Germinal center (tissue), 1 donor: ENCODE data around the gene ZNF576.
A peak's percentile ranks its signal among the peaks of the same experiment; 100 is the strongest.
"Not testable (repeated sequence)": the region's sequence is repeated elsewhere in the genome, so short reads cannot be mapped to it uniquely, and the experiment has no call there.

Experiments
- DNase-seq: peaks from one replicate; pipeline ENCODE4 v3.0.0; 2012; ENCODE audit warnings: mixed read lengths, low spot score

The ZNF576 gene, protein sequence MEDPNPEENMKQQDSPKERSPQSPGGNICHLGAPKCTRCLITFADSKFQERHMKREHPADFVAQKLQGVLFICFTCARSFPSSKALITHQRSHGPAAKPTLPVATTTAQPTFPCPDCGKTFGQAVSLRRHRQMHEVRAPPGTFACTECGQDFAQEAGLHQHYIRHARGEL

DNA sequence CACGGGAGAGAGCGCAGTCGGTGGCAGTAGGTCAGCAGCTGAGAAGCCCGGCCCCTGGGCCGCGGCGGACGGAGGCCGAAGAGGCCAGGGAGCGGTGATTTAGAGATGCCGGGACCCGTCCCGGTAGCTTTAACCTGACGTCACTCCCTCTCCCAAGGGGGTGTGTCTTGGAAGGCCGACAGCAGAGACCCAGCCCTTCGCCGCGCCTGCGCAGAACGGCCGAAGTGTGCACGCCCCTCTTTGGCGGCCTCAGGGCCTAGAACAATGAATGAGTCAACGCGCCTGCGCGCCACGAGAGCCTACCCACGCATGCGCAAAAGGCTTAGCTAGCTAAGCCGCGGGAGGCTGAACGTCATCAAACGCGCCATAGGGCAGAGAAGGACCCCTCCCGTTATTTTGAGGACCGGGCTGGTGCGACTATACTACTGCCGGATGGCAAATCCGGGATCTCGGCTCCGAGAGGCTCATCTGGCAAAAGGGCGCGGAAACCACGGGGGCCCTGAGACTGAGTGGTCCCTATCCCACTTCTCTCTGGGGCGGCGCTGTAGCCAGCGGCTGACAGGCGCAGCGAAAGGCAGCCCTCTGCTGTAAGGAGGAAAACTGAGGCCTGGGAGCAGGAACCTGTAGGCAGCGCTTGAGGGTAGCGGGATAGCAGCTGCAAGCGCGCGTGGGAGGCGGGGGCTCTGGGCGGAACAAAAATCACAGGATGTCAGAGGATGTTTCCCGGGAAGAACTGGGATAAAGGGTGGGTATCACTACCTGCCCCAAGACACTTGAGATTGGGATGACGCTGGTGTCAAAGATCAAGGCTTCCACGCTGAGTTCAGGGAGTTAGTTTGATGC, at the start of gene ZNF576, which contains the start of gene IRGQ:
Gene ZNF576 (plus strand): TSS at position 597 of the 843 bp plus-strand sequence. CDS start 514 bp downstream, outside the sequence.
Gene IRGQ (minus strand): TSS at position 136 of the 843 bp plus-strand sequence. CDS start 796 bp downstream, outside the sequence.
- DNase-seq, result peak; percentile 98

DNA sequence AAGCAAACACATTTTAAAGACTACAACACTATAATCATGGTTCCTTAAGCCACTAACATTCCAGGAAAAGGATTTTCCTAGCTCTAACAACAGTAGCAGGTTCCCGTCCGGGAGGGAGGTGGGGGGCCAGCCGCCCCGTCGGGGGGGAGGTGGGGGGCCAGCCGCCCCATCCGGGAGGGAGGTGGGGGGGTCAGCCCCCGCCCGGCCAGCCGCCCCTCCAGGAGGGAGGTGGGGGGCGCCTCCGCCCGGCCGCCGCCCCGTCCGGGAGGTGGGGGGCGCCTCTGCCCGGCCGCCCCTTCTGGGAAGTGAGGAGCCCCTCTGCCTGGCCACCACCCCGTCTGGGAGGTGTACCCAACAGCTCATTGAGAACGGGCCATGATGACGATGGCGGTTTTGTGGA, 48.5 kb upstream of the ZNF576 start:
- DNase-seq, result not testable (repeated sequence)

DNA sequence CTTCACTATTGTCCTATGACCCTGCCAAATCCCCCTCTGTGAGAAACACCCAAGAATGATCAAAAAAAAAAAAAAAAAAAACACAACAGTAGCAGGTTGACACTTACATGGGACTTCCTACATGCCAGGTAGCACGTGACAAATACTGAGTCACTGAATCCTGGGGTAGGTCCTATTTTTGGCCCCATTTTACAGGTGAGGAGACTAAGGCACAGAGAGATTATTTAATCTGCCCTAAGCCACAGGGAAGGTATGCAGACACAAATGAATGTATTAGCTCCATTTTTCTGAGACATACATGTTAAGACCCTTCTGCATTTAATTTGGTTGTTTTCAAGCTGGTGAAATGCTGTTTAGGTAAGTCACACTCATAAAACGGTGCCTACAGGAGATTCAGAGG, 47.7 kb upstream of the ZNF576 start:
- no peak for DNase-seq

DNA sequence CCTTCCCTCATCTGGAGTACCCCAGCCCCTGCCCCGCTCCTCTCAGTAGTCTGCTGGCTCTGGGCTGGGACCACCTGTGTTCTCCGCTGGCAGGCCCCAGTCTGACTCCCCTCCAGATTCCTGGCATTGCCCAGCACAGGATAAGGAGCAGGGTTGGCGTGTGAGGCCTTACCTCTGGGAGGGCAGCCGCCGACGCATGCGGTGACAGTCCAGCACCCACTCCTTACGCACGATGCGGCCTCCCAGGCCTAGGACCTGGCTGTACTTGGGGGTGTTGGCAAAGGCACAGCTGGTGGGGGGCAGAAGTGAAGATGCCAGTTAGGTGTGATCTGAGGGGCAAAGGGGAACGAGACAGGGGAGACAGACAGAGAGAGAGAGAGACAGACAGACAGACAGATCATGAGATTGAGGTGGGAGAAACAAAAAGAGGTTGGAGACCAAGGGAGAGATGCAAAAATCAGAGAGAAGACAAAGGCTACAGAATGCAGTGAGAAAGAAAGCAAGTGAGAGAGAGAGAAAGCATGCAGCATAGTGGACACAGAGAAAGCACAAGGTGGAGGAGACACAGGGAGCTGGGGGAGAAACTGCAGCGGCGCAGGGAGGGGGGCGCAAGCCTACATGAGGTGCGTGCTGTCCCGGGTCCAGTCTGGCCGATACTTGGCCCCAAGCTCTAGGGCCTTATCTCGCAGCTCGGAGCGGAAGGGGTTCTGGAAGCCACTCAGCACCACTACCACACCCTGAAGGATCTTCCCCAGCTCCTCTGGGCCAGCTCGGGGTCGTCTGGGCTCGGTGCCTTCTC, 44.8 kb upstream of the ZNF576 start:
- DNase-seq, result no peak

DNA sequence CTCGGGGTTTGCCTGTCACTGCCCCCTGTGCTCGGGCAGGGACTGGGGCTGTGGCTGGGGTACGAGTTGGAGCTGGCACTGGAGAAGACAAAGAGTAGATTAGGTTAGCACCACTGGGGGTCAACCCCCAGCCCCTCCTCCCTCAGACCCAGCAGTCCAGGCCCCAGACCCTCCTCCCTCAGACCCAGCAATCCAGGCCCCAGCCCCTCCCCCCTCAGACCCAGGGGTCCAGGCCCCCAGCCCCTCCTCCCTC, 44.3 kb upstream of the ZNF576 start:
- no peak for DNase-seq

DNA sequence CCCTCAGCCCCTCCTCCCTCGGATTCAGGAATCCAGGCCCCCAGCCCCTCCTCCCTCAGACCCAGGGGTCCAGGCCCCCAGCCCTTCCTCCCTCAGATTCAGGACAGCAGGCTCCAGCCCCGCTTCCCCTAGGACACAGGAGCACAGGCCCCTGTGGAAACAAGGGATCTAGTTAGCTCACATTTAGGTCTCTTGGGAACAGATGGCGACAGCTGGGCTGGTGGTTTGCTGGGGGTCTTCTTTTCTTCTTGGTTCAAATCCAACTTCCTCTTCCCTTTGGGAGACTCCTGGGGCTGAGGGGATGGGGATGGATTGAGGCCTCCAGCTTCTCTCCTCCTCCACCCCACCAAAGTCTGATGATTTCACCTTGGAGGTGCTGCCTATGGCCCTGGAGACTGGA, 43.8 kb upstream of the ZNF576 start:
- DNase-seq, result no peak

DNA sequence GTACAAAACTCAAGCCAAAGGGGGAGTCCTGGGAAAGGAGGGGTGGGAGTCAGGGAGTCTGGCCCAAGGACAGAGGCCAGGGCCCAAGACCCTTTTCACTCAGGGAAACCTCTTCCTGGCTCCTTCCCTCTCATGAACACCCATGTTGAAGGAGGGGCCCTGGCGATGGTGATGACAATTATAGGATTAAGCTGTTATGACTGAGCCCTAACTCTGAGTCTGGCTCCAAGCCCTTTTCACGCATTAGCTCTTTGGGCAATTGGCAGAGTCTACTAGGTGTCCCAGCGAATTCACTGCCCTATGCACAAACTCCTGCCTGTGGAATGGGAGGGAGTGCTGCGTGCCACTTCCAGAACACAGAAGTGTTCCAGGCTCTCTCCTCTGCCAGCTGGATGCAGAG, 42.7 kb upstream of the ZNF576 start:
- DNase-seq, result no peak

DNA sequence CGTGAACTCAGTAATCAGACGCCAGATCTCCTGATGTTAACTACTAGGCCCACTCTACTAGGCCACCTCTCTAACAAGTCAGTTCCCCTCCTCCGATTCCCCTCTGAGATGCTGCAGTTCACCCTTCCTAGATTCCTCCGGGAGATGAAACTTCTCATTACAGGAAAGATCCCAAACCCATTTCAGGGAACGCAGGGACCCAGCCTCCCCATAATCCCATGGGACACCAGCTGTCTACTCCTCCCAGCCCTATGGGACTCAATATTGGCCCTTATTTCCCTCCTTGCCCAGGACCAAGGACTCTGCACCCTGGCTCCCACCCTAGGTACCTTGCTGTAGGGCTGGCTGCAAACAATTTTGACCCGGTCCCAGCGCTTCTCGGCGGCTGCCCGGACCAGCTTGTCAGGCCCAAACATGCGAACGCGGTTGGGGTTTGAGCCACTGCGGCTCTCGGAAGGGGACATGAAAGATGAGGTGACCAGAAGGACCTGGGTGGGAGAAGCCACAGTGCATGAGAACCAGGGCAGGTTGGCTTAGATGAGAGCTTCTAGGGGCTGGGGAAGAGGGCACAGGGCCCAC, 42.0 kb upstream of the ZNF576 start:
- DNase-seq, result no peak

DNA sequence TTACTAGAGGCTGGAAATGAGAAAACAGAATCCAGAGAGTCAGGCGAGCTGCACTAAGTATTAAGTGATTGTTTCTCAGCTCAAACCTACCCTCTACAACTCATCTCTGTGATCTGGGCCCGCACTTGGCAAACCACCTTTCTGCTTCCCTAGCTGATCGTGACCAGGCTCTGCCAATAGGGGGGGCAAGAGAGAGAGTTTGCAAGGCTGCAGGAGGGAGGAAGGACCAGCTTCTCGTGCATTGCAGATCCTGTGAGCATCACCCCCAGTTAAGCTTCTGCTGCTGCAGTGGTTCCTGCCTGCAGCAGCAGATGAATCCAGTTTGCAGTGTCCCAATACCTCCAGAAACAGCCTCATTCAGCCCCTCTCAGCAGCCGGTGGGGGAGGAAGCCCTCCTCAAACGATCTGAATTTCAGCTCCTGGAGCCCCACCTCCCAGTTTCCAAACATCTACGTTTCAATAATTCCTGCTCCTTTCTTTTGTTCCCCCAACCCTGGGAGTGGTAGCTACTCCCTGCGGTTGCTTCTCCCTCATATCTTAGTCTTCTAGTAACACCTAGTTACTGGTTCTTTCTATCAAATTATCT, 41.1 kb upstream of the ZNF576 start:
- peak; percentile 80 for DNase-seq

DNA sequence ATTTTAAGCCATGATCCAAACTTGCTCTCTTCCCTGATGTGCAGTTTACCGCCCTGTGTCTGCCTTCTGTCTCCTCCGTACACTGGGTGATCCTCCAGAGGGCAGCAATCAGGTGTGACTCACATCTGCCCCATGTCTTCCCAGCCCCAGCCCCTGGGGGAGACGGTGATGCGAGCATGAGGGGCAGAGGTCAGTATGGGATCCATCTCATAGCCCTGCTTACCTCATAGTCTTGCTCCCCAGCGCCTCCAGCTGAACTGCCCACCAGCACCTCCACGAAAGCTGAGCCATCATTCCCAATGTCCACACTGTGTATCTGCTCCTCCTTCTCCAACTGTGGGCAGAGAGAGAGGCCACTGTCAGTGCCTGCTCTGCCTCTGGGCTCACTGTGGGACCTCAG, 35.7 kb upstream of the ZNF576 start:
- DNase-seq, result no peak

DNA sequence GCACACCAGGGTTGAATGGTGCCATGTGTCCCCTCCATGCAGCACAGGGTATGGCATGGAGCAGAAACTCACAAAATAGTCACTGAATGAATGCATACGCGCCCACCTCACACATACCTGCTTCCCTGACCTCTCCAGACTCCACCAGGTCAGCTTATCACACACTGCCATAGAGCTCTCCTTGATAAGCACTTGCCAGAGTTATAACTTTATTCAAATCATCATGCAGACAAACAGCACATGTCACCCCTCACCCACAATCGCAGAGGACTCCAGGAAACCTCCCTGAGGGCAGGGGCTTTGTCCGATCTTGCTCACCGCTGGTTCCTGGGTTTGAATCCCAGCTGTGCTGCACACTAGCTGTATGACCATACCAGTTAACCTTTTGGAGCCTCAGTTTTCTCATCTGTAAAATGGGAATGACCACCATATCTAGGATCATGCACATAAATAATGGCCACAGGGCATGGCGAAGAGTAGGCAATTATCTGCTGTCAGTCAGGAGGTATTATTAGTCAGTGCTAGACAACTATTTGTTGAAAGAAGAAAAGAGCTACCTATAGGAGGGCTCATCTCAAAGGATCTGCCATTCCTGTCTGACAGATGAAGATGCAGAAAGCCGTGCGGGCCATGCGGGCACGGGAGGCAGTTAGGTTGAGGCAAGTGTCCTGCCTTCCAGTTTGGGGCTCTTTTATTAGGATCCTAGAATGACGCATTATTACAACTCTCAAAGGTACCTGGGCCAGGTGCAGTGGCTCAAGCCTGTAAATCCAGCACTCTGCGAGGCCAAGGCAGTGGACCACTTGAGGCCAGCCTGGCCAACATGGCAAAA, 35.0 kb upstream of the ZNF576 start:
- DNase-seq, result no peak

DNA sequence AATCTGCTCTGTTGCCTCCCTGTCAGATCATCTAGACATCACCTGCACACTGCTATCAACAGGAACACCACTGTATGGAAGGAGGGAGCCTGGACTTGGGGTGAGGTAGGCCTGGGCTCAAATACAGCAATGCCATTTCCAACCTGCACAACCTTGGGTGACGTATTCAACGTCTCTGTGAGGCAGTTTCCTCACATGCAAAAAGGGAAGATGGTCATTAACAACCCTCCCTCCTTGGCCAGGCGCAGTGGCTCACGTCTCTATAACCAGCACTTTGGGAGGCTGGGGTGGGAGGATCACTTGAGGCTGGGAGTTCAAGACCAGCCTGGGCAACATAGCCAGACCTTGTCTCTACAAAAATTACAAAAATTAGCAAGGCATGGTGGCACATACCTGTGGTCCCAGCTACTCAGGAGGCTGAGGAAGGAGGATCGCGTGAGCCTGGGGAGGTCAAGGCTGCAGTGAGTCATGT, 34.1 kb upstream of the ZNF576 start:
- no peak for DNase-seq

DNA sequence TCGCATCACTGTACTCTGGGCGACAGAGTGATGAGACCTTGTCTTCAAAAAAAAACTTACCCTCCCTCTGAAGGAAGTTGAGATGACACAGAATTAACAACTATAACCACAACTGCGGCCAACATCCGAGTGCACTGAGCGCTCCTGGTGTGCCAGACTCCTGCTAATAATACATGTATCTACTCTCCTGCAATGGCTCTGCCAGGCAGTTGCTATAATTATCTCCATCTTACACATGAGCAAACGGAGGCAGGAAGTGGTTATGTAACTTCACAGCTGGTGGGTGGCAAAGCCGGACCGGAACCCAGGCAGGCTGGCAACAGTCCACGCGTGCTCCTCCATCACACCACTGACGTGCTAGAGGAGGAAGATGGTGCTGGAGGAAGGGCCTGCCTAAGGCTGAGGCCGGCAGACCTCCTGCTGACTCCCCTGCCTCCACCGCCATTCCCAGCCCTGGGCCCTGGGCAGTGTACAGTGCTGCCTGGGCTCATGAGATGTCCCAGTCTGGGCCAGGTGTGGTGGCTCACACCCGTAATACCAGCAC, 33.6 kb upstream of the ZNF576 start:
- DNase-seq, result peak; percentile 69

DNA sequence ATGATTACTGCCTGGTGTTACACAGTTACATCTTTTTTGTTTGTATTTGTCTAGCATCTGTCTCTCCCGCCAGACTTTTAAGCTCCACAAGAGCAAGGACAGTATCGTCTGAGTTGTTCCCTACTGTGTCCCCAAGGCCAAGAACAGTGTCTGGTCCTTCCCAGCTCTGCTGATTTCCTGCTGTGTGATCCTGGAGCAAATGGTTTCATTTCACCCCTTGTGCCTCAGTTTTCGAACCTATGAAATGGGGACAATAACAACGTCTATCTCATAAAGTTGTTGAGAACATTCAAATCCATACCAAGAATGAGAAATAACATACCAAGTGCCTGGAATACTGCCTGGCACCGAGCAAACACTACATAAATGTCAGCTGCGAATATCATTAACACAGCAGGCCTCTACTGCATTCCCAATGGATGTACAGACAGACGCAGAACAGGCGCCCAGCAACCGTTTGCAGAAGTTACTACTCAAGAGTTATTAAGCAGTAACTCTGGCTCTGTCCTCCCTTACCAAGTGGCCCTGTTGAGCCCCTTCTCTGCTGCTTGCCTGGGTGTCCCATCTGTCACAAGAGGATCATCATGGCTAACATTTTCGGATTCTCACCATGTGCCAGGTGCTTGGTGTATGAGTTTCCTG, 32.5 kb upstream of the ZNF576 start:
- no peak for DNase-seq

DNA sequence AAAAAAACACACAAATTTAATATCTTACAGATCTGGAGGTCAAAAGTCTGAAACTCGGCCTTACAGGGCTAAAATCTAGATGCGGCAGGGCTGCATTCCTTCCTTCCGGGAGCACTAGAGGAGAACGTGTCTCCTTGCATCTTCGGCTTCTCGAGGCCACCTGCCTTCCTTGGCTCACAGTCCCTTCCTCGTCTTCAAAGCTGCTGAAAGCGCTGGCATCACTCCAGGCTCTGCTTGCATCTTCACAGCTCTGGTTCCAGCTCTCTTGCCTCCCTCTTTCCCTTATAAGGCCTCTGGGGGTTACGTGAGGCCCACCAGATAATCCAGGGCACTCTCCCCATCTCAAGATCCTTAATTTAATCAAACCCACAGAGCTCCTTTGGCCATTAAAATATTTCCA, 31.6 kb upstream of the ZNF576 start:
- no peak for DNase-seq

DNA sequence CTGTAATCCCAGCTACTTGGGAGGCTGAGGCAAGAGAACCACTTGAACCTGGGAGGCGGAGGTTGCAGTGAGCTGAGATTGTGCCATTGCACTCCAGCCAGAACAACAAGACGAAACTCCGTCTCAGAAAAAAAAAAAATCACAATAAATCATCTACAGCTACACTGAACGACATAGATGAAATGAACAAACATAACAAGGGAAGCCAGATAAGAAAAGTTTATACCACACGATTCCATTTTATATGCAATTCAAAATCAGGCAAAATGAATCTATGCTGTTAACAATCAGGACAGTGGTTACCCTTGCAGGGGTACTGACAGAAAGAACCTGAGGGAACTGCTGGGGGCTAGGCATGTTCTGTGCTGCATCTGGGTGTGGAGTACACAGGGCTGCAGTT, 26.7 kb upstream of the ZNF576 start:
- no peak for DNase-seq

DNA sequence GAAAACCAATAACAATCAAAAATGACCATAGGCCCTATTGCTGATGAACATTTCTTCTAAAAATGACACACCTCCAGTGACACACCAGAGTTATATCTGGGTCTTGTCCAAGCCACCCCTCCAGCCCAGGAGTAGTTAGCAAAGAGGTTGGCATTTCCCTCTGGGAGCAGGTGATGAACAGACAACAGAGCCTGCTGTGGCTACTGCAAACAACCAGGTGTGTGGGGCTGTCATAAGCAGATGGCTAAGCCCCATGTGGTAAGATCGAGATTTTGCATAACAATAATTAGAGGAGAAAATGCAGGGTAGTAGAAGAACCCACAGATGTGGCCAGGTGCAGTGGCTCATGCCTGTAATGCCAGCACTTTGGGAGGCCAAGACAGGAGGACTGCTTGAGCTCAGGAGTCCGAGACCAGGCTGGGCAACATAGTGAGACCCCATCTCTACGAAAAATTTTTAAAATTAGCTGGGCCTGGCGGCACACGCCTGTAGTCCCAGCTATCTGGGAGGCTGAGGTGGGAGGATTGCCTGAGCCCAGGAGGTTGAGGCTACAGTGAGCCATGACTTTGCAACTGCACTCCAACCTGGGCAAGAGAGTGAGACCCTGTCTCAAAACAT, 26.1 kb upstream of the ZNF576 start:
- no peak for DNase-seq

DNA sequence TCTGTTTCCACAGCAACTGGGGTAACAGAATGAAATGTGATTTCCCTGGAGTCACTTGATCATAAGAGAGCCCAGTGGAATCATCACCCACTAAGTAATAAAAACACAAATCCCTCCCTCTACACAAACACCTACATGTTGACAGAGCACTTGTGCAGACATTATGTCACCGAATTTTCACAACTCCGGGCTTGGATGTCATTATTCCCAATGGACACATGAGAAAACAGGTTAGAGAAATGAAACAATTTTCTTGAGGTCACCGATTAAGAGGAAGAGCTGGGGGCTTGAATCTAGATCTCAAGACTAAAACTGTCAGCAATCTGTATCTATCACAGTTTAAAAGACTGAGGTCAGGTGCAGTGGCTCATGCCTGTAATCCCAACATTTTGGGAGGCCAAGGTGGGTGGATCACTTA, 24.2 kb upstream of the ZNF576 start:
- DNase-seq, result no peak

DNA sequence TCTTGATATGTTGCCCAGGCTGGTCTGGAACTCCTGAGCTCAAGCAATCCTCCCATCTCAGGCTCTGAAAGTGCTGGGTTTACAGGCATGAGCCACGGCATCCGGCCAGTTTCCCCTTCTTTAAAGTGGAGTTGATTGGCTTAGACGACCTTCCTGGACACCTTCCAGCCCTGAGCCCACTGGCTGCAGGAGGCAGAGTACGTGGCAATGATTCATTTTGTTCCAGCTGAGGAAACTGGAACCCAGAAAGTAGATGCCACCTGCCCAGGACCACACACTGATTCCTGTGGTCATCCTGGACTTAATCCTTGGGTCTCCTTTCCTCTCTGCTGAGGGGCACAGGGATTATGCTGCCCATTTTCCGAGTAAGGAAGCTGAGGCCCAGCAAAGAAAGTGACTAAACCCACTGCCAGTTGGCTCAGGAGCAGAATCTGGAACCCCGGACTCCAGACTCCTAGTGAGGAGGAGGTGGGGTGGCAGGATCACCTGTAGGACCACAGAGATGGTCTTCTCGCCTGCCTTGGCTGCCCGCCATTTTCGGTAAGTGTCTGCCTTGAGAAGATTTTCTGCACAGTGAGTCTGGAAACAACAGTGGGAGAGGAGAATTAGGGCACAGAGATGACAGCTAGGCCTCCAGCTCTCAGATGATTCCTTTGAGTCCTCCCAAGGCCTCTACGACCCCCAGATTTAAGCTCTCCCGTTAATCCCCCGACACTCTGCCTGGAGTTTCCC, 21.8 kb upstream of the ZNF576 start:
- no peak for DNase-seq
